GM13976 (cell line): Measurements from ENCODE around the gene LY6G6F.
A peak's percentile ranks its signal among the peaks of the same experiment; 100 is the strongest.
"Not testable (repeated sequence)": the region's sequence is repeated elsewhere in the genome, so short reads cannot be mapped to it uniquely, and the experiment has no call there.

Source experiments
- DNase-seq: peaks from one replicate; pipeline ENCODE4 v3.0.0; 2012; ENCODE audit warnings: low spot score
- CTCF ChIP-seq: IDR thresholded peaks from 2 replicates; pipeline ENCODE4 v1.5.1; 2012; ENCODE audit warnings: borderline replicate concordance, mild to moderate bottlenecking; ENCODE audit not compliant: insufficient read depth; ENCODE audit errors: extremely low read depth, missing control alignments, control extremely low read depth
- in situ Hi-C: fragments of 300-500 bp; cut with MboI; formaldehyde crosslinking; loops from one replicate; pipeline ENCODE4 v1.12.0; 2022; ENCODE audit warnings: low sequenced_read_pairs, mixed read lengths, inconsistent platforms; ENCODE audit not compliant: unreplicated experiment

The LY6G6F gene

GRCh38 chr6:31702819-31703716, 3.6 kb upstream of the LY6G6F start, which contains the start of gene ABHD16A:
TSS of gene ABHD16A (minus strand) at chr6:31703324. CDS start at chr6:31703281, 43 bp downstream.
- DNase-seq = peak; percentile 99
- no peak for TF ChIP-seq CTCF
- in situ Hi-C loops = no loop called here

GRCh38 chr6:31705931-31706330, 735 bp upstream of the LY6G6F start:
- in situ Hi-C loops = no loop called here
- no peak for DNase-seq

GRCh38 chr6:31707701-31708100, 1.0 kb downstream of the LY6G6F start:
- no peak for TF ChIP-seq CTCF
- in situ Hi-C loops = no loop called here
- no peak for DNase-seq

More at GRCh38 chr6:31705931-31706330, 735 bp upstream of the LY6G6F start:
- TF ChIP-seq CTCF = no peak

GRCh38 chr6:31708224-31708623, 1.6 kb downstream of the LY6G6F start:
- no peak for DNase-seq
- no peak for TF ChIP-seq CTCF
- in situ Hi-C loops = no loop called here

GRCh38 chr6:31709157-31709556, 2.5 kb downstream of the LY6G6F start:
- in situ Hi-C loops, DNase-seq: not testable (repeated sequence)

- in situ Hi-C loops = no loop called here
- no peak for DNase-seq
- no peak for TF ChIP-seq CTCF
These were observed 4.0 kb downstream of the LY6G6F start for GRCh38 chr6:31710523-31711219.

GRCh38 chr6:31711233-31711632, 4.6 kb downstream of the LY6G6F start:
- in situ Hi-C loops = no loop called here
- no peak for DNase-seq
- TF ChIP-seq CTCF = no peak
